Osteoblast (primary cell): ENCODE results near the gene IRF9. TPM values are rescaled to one million over a fixed set of nuclear protein-coding genes. Genes with fewer than 3 reads are reported as not detected.

Source experiments
- DNase-seq: peaks from one replicate; pipeline ENCODE4 v3.0.0; 2011; ENCODE audit warnings: low spot score, mixed read lengths; ENCODE audit not compliant: insufficient read length; ENCODE audit errors: missing footprints
- H2AFZ ChIP-seq: 2 replicates; pipeline ENCODE4 v1.6.0; 2011; ENCODE audit warnings: mild to moderate bottlenecking, low read length
- H3K27ac ChIP-seq: 2 replicates; pipeline ENCODE4 v1.5.1; 2011; ENCODE audit warnings: mild to moderate bottlenecking, low read depth, low read length, moderate library complexity
- H3K27me3 ChIP-seq: 2 replicates; pipeline ENCODE4 v1.6.0; 2012; ENCODE audit warnings: mild to moderate bottlenecking, control low read depth, inconsistent platforms, low read length, moderate library complexity; ENCODE audit not compliant: insufficient read depth
- H3K36me3 ChIP-seq: 2 replicates; pipeline ENCODE4 v1.5.1; 2011; ENCODE audit warnings: mild to moderate bottlenecking, low read length, control low read depth, moderate library complexity; ENCODE audit not compliant: insufficient read depth
- H3K4me1 ChIP-seq: 2 replicates; pipeline ENCODE4 v1.5.1; 2011; ENCODE audit warnings: mild to moderate bottlenecking, low read length, control low read depth, moderate library complexity; ENCODE audit not compliant: insufficient read depth
- H3K4me2 ChIP-seq: 2 replicates; pipeline ENCODE4 v1.6.0; 2011; ENCODE audit warnings: mild to moderate bottlenecking, low read length; ENCODE audit not compliant: insufficient read depth
- H3K4me3 ChIP-seq: fragments of 200-600 bp; sonication (generic); 3 replicates; pipeline ENCODE4 v1.5.1; 2012; ENCODE audit warnings: mild to moderate bottlenecking, low read length, inconsistent platforms; ENCODE audit not compliant: insufficient read depth
- H3K79me2 ChIP-seq: 2 replicates; pipeline ENCODE4 v1.6.0; 2012; ENCODE audit warnings: mild to moderate bottlenecking, low read length, control low read depth, inconsistent platforms; ENCODE audit not compliant: insufficient read depth
- H3K9me3 ChIP-seq: 2 replicates; pipeline ENCODE4 v1.5.1; 2011; ENCODE audit warnings: low read depth, low read length, control low read depth
- H4K20me1 ChIP-seq: 2 replicates; pipeline ENCODE4 v1.6.0; 2012; ENCODE audit warnings: mild to moderate bottlenecking, low read length, control low read depth; ENCODE audit not compliant: insufficient read depth
- CTCF ChIP-seq: IDR thresholded peaks from 2 replicates; pipeline ENCODE4 v1.5.1; 2011; ENCODE audit warnings: mild to moderate bottlenecking, low read depth, low read length, moderate library complexity; ENCODE audit errors: extremely low read depth
- total RNA-seq: library from RNA; depleted of rRNA; stranded (reverse); fragments of >200 nt; gene quantifications from 2 replicates; pipeline ENCODE4 v1.2.3, GENCODE V29; 2012

Gene IRF9
- total RNA-seq, 1 donor = 117 TPM

DNA sequence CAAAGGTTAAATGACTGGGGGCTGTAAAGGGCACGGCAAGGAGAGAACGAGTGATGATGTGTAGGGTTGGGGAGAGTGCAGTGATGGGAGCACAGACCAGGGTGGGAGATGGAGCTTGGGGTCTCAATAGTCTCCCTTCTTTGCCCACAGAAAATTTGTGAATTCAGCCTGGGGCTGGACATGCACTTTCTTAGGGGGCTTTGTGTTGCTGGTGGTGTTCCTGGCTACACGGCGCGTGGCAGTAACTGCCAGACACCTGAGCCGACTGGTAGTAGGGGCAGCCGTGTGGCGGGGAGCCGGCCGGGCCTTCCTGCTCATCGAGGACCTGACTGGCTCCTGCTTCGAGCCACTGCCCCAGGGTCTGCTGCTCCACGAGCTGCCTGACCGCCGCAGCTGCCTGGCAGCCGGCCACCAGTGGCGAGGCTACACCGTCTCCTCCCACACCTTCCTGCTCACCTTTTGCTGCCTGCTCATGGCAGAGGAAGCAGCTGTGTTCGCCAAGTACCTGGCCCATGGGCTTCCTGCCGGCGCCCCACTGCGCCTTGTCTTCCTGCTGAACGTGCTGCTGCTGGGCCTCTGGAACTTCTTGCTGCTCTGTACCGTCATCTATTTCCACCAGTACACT lies 28.9 kb upstream of the IRF9 start:
- no peaks in the 10 kb centered on the region for H3K9me3 ChIP-seq
- TF ChIP-seq CTCF = no peak
- H4K20me1 ChIP-seq = peaks cover 3% of the 10 kb centered on the region
- no peak overlapping the region for H3K4me2 ChIP-seq
- peaks cover under 1% of the 10 kb centered on the region for H3K36me3 ChIP-seq
- H3K27me3 ChIP-seq = no peaks in the 10 kb centered on the region
- H3K4me1 ChIP-seq = peaks cover 11% of the 10 kb centered on the region
- H3K79me2 ChIP-seq = peaks cover 12% of the 10 kb centered on the region
- no peak overlapping the region for H2AFZ ChIP-seq
- no peak overlapping the region for H3K4me3 ChIP-seq
- H3K27ac ChIP-seq = no peak overlapping the region
- DNase-seq = no peak

DNA sequence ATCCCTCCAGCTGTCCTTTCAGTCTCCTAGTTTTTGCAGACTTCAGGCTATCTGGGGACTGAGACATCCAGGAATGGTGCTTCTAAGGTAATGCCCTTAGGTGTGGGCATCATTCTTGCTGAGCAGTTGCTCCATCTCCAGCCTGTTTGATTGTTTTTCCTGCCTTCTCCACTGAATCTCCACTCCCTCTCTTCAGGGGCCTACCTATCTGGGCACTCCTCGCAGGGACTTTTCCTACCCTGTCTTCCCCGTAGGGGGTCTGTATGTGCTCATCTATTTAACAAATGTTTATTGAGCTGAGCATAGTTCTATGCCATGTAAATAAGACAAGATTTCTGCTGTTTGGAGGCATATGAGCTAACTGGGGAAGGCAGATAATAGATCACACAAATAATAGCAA lies 28.1 kb upstream of the IRF9 start:
- H3K4me1 ChIP-seq = peaks cover 12% of the 10 kb centered on the region
- no peak for TF ChIP-seq CTCF
- H4K20me1 ChIP-seq = peaks cover 3% of the 10 kb centered on the region
- peaks cover 20% of the 10 kb centered on the region for H3K79me2 ChIP-seq
- no peak overlapping the region for H3K4me2 ChIP-seq
- H3K9me3 ChIP-seq = no peaks in the 10 kb centered on the region
- no peak overlapping the region for H3K4me3 ChIP-seq
- H3K36me3 ChIP-seq = peaks cover 9% of the 10 kb centered on the region
- no peak overlapping the region for H3K27ac ChIP-seq
- DNase-seq = peak; percentile 69
- H2AFZ ChIP-seq = no peak overlapping the region
- H3K27me3 ChIP-seq = no peaks in the 10 kb centered on the region

DNA sequence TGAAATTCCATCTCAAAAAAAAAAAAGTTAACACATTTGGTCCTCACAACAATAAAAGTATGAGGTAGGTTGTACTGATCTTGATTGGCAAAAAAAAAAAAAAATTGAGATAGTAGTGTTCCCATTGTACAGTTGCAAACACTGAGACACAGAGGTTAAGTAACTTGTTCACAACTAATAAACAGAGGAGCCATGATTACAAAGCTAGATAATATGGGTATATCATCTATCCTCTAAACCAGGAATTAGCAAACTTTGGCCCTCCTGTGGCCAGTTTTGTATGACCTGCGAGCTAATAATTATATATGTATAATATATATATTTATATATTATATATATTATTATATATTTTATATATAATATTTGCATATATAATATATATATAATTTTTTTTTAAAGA lies 27.3 kb upstream of the IRF9 start:
- H3K4me2 ChIP-seq = no peak overlapping the region
- H3K4me3 ChIP-seq = no peak overlapping the region
- H3K79me2 ChIP-seq = peaks cover 28% of the 10 kb centered on the region
- peaks cover 12% of the 10 kb centered on the region for H3K4me1 ChIP-seq
- H2AFZ ChIP-seq = no peak overlapping the region
- H3K9me3 ChIP-seq = no peaks in the 10 kb centered on the region
- DNase-seq = peak; percentile 34
- TF ChIP-seq CTCF = no peak
- H4K20me1 ChIP-seq = peaks cover 3% of the 10 kb centered on the region
- H3K36me3 ChIP-seq = peaks cover 16% of the 10 kb centered on the region
- H3K27ac ChIP-seq = no peak overlapping the region
- no peaks in the 10 kb centered on the region for H3K27me3 ChIP-seq

- H3K4me1 ChIP-seq = peaks cover 12% of the 10 kb centered on the region
- no peak overlapping the region for H3K27ac ChIP-seq
- no peaks in the 10 kb centered on the region for H3K27me3 ChIP-seq
- peaks cover 3% of the 10 kb centered on the region for H4K20me1 ChIP-seq
- peak overlapping the region; percentile 98 for H2AFZ ChIP-seq
- peak overlapping the region; percentile 91 for H3K4me2 ChIP-seq
- no peaks in the 10 kb centered on the region for H3K9me3 ChIP-seq
- H3K79me2 ChIP-seq = peaks cover 44% of the 10 kb centered on the region
- DNase-seq = no peak
- TF ChIP-seq CTCF = no peak
- H3K4me3 ChIP-seq = peak overlapping the region; percentile 97
- H3K36me3 ChIP-seq = peaks cover 26% of the 10 kb centered on the region
Observed at GRCh38 chr14:24135584-24135833, 25.6 kb upstream of the IRF9 start.
